ENCODE results near the gene GTPBP2.

DNA sequence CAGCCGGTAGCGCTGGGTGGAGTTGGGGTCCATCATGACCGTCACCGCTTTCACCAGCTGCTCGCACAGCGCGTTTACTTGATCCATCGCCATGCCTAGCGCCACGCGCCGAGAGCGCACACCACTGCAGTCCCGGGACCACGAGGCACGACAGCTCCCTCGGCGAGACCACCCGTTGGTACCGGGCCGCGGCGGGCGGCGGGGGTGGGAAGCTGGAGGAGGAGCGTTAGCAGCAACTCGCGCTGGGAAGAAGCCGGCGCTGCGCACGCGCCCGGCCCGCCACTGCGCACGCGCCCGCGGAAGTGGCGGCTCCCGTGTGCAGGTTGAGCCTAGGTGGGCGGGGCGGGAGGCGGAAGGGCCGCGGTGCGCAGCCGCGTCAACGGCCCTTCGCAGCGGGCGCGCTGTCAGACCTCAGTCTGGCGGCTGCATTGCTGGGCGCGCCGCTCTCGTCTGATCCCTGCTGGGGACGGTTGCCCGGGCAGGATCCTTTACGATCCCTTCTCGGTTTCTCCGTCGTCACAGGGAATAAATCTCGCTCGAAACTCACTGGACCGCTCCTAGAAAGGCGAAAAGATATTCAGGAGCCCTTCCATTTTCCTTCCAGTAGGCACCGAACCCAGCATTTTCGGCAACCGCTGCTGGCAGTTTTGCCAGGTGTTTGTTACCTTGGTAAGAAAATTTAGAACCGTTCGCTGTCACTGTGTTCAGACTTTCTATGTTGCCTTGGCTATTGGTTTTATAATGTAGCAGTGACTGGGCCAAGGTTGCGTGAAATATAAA is 53.1 kb downstream of the GTPBP2 start, which contains the start of the genes POLH and XPO5:
- TF ChIP-seq CTCF (IDR thresholded peaks at IDR 0.05; ENCODE audit: insufficient read depth, low read length, poor library complexity, severe bottlenecking) (no peak), EZH2phosphoT487 (conservative IDR thresholded peaks at IDR 0.05; ENCODE audit: low read length) (no peak)

All from SU-DHL-6 (cell line).